Measurements from ENCODE around the gene ZFYVE9. TPM values are rescaled to one million over a fixed set of nuclear protein-coding genes. Genes with fewer than 3 reads are reported as not detected.
A peak's percentile ranks its signal among the peaks of the same experiment; 100 is the strongest.

The ZFYVE9 gene
- total RNA-seq, 2 donors from 2014 or later: 15.8 to 18.5 TPM

GRCh38 chr1:52364235-52364839 lies 222.4 kb downstream of the ZFYVE9 start:
- H3K27ac ChIP-seq: peak overlapping the region in 1 of 2 donors; percentile 93
- H3K4me1 ChIP-seq: peaks cover 0 to 31% of the 10 kb centered on the region in 2 donors
- H3K27me3 ChIP-seq: no peaks in the 10 kb centered on the region
- no peak for DNase-seq (ENCODE audit: low spot score)
- TF ChIP-seq, protein P1, sequence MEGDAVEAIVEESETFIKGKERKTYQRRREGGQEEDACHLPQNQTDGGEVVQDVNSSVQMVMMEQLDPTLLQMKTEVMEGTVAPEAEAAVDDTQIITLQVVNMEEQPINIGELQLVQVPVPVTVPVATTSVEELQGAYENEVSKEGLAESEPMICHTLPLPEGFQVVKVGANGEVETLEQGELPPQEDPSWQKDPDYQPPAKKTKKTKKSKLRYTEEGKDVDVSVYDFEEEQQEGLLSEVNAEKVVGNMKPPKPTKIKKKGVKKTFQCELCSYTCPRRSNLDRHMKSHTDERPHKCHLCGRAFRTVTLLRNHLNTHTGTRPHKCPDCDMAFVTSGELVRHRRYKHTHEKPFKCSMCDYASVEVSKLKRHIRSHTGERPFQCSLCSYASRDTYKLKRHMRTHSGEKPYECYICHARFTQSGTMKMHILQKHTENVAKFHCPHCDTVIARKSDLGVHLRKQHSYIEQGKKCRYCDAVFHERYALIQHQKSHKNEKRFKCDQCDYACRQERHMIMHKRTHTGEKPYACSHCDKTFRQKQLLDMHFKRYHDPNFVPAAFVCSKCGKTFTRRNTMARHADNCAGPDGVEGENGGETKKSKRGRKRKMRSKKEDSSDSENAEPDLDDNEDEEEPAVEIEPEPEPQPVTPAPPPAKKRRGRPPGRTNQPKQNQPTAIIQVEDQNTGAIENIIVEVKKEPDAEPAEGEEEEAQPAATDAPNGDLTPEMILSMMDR (IDR thresholded peaks at IDR 0.05): no peak
- H3K36me3 ChIP-seq: peaks cover 34% of the 10 kb centered on the region
- H3K4me3 ChIP-seq: no peak overlapping the region
- H3K9me3 ChIP-seq: no peaks in the 10 kb centered on the region

DNA sequence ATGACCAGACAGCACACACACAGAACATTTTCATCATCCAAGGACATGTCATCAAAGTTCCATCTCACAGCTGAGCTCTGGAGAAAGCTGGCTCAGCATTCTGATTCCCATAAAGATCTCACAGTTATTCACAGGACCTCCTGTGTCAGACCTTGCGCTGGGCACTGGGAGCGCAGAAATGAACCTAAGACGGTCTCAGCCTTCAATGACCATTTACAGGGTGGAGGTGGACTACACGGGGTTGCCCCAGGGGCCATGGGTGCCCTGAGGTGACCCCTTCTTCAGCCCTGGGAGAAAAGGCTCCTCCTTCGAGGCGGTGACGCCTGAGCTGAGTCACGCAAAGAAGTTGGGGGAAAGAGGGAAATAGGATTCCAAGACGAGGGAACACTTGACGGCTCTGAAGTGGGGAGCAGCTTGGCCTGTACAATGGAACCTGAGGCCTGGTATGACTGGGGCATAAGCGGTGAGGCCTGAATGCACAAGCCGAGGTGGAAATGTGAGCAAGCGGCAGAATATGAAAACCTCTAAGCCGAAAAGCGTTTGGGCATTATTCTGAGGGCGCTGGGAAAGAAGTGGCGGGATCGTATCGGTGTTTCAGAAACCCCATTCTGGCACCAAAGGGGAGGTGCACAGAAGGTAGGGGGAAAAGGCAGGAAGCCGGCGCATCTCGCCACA lies 223.3 kb downstream of the ZFYVE9 start:
- H3K9me3 ChIP-seq: no peaks in the 10 kb centered on the region
- peaks cover 0 to 31% of the 10 kb centered on the region in 2 donors for H3K4me1 ChIP-seq
- peaks cover 25% of the 10 kb centered on the region for H3K36me3 ChIP-seq
- no peaks in the 10 kb centered on the region for H3K27me3 ChIP-seq
- peak overlapping the region; percentile 84 to 89 for H3K4me3 ChIP-seq
- DNase-seq (ENCODE audit: low spot score): peak; percentile 81
- TF ChIP-seq, protein P1 (IDR thresholded peaks at IDR 0.05): no peak
- peak overlapping the region; percentile 93 for H3K27ac ChIP-seq

- Histone ChIP-seq H3K36me3 (peaks cover 18% of the 10 kb centered on the region), H3K4me1 (peaks cover 0 to 31% of the 10 kb centered on the region in 2 donors), H3K27me3 (no peaks in the 10 kb centered on the region), H3K9me3 (no peaks in the 10 kb centered on the region), H3K27ac (peak within 1 kb of the TSS; percentile 93), H3K4me3 (peak within 1 kb of the TSS; percentile 84 to 89)
- TF ChIP-seq, protein P1 (IDR thresholded peaks at IDR 0.05): peak in 1 of 2 donors; percentile 41
- peak; percentile 98 for DNase-seq (ENCODE audit: low spot score)
Observed at GRCh38 chr1:52365746-52366516, 224.0 kb downstream of the ZFYVE9 start, which contains the start of gene CC2D1B. Gene CC2D1B (minus strand): TSS chr1:52366205. CDS start chr1:52364620, 1,585 bp downstream.

GRCh38 chr1:52366517-52366827 lies 224.6 kb downstream of the ZFYVE9 start:
- Histone ChIP-seq H3K27ac (peak overlapping the region; percentile 93), H3K36me3 (peaks cover 12% of the 10 kb centered on the region), H3K9me3 (no peaks in the 10 kb centered on the region), H3K27me3 (no peaks in the 10 kb centered on the region), H3K4me1 (peaks cover 0 to 31% of the 10 kb centered on the region in 2 donors), H3K4me3 (peak overlapping the region; percentile 84 to 89)
- no peak for DNase-seq (ENCODE audit: low spot score)
- TF ChIP-seq, protein P1 (IDR thresholded peaks at IDR 0.05): no peak

DNA sequence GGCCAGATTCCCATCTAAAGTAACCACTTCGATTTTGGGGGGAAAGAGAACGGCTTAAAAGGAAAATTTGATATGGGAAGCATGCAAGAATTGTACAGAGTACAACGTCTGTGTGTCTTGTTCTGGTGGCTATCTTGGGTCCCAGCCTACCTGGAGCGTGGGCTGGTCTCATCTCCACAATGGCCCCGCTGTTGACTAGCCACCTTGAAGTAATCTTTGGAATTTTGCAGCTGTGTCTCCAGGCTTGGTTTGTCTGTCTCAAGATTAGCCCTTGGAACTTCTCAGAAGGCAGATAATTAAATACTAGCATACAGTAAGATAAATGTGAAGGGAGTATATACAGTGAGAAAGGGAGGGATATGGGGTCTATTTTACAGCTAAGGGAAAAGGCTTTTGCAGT lies 225.4 kb downstream of the ZFYVE9 start:
- Histone ChIP-seq H3K4me3 (no peak overlapping the region), H3K27me3 (no peaks in the 10 kb centered on the region), H3K36me3 (peaks cover 6% of the 10 kb centered on the region), H3K27ac (no peak overlapping the region), H3K4me1 (peaks cover 0 to 31% of the 10 kb centered on the region in 2 donors), H3K9me3 (no peaks in the 10 kb centered on the region)
- DNase-seq (ENCODE audit: low spot score): no peak
- TF ChIP-seq, protein P1 (IDR thresholded peaks at IDR 0.05): no peak
